Stimulated activated CD8-positive, alpha-beta memory T cell treated with anti-CD3 and anti-CD28 coated beads, Interleukin-12 subunit alpha, Interleukin-12 subunit beta, amount 100 ng/mL, for 4 hours (primary cell): ENCODE data around the gene ZNF225.
"Not testable (repeated sequence)": the region's sequence is repeated elsewhere in the genome, so short reads cannot be mapped to it uniquely, and the experiment has no call there.

Experiments
- DNase-seq: peaks from one replicate; pipeline ENCODE4 v3.0.0-alpha.2; 2020; ENCODE audit warnings: low read depth

Gene ZNF225

GRCh38 chr19:44163789-44164188, 50.6 kb downstream of the ZNF225 start:
- DNase-seq, result no peak

- no peak for DNase-seq
These were observed 51.1 kb downstream of the ZNF225 start for GRCh38 chr19:44164327-44164672.

- peak; percentile 67 for DNase-seq
These were observed 51.7 kb downstream of the ZNF225 start, which contains the start of gene ZNF226 for GRCh38 chr19:44164673-44165512. ZNF226 (plus strand) TSS chr19:44165100; CDS start chr19:44170081, 4,981 bp downstream.

GRCh38 chr19:44170660-44171059, 57.5 kb downstream of the ZNF225 start:
- DNase-seq, result not testable (repeated sequence)

- DNase-seq, result no peak
These were observed 63.4 kb downstream of the ZNF225 start for GRCh38 chr19:44176590-44176989.

- DNase-seq, result no peak
These were observed 67.8 kb downstream of the ZNF225 start for GRCh38 chr19:44180968-44181367.

- DNase-seq, result no peak
These were observed 68.9 kb downstream of the ZNF225 start for GRCh38 chr19:44182145-44182544.
